ENCODE data around the gene LIMK2.
"Not testable (repeated sequence)": the region's sequence is repeated elsewhere in the genome, so short reads cannot be mapped to it uniquely, and the experiment has no call there.

LIMK2 gene

DNA sequence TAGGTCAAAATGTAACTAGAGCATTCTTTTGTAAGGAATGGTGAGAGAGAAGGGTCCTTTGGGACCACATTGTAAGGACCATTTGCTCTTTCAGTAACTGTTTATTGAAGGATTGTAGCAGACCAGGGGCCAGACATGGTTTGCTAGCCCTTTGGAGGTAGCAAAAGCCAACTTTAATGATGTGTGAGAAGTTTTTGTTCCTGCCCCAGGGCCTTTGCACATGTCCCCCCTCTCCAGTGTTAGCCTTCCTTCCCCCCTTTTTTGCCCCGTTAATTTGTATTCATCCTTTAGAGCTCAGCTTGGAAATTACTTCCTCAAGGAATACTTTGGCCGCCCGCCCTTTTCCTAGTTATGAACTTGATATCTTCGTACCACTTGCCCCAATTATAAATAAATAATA lies 9.0 kb downstream of the LIMK2 start:
- TF ChIP-seq, protein P1, sequence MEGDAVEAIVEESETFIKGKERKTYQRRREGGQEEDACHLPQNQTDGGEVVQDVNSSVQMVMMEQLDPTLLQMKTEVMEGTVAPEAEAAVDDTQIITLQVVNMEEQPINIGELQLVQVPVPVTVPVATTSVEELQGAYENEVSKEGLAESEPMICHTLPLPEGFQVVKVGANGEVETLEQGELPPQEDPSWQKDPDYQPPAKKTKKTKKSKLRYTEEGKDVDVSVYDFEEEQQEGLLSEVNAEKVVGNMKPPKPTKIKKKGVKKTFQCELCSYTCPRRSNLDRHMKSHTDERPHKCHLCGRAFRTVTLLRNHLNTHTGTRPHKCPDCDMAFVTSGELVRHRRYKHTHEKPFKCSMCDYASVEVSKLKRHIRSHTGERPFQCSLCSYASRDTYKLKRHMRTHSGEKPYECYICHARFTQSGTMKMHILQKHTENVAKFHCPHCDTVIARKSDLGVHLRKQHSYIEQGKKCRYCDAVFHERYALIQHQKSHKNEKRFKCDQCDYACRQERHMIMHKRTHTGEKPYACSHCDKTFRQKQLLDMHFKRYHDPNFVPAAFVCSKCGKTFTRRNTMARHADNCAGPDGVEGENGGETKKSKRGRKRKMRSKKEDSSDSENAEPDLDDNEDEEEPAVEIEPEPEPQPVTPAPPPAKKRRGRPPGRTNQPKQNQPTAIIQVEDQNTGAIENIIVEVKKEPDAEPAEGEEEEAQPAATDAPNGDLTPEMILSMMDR (conservative IDR thresholded peaks at IDR 0.05; ENCODE audit: low read length), result no peak
- no peak for DNase-seq (ENCODE audit: low read depth)
- no peak overlapping the region for H3K4me3 ChIP-seq (ENCODE audit: low read length)

DNA sequence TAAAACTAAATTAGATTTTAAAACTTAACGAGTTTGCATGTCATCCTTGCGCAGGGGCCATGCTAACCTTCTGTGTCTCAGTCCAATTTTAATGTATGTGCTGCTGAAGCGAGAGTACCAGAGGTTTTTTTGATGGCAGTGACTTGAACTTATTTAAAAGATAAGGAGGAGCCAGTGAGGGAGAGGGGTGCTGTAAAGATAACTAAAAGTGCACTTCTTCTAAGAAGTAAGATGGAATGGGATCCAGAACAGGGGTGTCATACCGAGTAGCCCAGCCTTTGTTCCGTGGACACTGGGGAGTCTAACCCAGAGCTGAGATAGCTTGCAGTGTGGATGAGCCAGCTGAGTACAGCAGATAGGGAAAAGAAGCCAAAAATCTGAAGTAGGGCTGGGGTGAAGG lies 10.6 kb downstream of the LIMK2 start:
- no peak overlapping the region for H3K4me3 ChIP-seq (ENCODE audit: low read length)
- TF ChIP-seq, protein P1 (conservative IDR thresholded peaks at IDR 0.05; ENCODE audit: low read length), result no peak
- no peak for DNase-seq (ENCODE audit: low read depth)

DNA sequence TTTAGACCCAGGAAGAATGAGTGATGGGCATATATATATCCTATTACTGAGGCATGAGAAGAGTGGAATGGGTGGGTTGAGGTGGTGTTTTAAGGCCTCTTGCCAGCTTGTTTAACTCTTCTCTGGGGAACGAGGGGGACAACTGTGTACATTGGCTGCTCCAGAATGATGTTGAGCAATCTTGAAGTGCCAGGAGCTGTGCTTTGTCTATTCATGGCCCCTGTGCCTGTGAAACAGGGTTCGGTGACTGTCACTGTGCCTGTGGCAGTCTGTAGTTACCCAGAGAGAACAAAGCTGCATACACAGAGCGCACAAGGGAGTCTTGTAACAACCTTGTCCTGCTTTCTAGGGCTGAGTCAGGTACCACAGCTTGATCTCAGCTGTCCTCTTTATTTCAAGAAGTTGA lies 11.7 kb downstream of the LIMK2 start:
- TF ChIP-seq, protein P1 (conservative IDR thresholded peaks at IDR 0.05; ENCODE audit: low read length), result no peak
- H3K4me3 ChIP-seq (ENCODE audit: low read length), result no peak overlapping the region
- DNase-seq (ENCODE audit: low read depth), result no peak

DNA sequence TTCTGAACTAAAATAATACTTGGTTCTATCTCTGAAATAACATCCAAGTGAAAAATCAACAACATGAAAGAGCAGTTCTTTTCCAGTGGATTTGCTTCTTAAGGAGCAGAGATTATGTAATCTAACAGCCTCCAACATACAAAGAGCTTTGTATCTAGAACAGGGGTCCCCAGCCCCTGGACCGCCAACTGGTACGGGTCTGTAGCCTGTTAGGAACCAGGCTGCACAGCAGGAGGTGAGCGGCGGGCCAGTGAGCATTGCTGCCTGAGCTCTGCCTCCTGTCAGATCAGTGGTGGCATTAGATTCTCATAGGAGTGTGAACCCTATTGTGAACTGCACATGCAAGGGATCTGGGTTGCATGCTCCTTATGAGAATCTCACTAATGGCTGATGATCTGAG lies 12.6 kb downstream of the LIMK2 start:
- DNase-seq (ENCODE audit: low read depth); H3K4me3 ChIP-seq (ENCODE audit: low read length): not testable (repeated sequence)

DNA sequence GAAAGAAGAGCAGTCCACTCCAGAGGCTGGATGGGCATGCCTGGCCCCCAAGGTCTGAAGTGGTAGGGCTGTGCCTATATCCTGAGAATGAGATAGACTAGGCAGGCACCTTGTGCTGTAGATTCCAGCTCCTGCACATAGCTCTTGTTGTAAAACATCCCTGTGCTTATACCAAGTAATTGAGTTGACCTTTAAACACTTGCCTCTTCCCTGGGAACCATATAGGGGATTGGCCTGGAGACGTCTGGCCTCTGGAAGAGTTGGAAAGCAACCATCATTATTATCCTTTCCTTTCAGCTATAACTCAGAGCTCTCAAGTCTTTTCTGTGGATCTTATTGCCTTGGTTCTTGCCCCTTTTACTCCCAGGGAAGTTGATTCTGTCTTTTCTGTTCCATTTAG lies 15.1 kb downstream of the LIMK2 start:
- DNase-seq (ENCODE audit: low read depth), result no peak
- TF ChIP-seq, protein P1 (conservative IDR thresholded peaks at IDR 0.05; ENCODE audit: low read length), result no peak
- H3K4me3 ChIP-seq (ENCODE audit: low read length), result no peak overlapping the region

DNA sequence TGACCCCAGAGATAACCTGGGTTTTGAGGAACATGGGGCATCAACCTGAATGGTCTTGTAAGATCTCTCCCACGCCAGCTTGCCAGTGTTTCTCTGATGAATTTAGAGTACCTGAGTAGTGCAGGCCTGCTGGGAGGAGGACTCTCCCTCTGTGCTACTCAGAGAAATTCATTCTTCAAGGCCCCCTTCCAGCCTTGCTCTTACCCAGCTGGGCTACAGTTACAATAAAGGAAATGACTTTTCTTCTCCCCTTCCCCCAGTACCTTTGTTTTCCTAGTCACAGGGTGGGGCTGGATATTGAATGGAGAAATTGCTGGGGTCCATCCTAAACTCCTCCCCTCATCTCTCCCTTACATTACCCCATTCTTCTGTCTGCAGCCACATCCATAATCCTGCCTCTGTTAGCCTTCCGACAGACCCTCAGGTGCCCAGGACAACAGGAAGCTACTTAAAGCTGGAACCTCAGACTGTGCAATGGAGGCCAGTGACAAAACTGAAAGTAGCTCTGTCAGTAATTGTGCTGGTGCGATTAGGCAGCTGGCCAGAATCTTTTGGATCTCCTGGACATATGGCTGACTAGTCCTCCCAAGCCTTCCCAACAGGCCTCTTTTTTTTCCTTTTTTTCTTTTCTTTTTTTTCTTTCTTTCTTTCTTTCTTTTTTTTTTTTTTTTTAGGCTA lies 17.4 kb downstream of the LIMK2 start:
- DNase-seq (ENCODE audit: low read depth), result peak; percentile 55
- TF ChIP-seq, protein P1 (conservative IDR thresholded peaks at IDR 0.05; ENCODE audit: low read length), result no peak
- H3K4me3 ChIP-seq (ENCODE audit: low read length), result no peak overlapping the region

DNA sequence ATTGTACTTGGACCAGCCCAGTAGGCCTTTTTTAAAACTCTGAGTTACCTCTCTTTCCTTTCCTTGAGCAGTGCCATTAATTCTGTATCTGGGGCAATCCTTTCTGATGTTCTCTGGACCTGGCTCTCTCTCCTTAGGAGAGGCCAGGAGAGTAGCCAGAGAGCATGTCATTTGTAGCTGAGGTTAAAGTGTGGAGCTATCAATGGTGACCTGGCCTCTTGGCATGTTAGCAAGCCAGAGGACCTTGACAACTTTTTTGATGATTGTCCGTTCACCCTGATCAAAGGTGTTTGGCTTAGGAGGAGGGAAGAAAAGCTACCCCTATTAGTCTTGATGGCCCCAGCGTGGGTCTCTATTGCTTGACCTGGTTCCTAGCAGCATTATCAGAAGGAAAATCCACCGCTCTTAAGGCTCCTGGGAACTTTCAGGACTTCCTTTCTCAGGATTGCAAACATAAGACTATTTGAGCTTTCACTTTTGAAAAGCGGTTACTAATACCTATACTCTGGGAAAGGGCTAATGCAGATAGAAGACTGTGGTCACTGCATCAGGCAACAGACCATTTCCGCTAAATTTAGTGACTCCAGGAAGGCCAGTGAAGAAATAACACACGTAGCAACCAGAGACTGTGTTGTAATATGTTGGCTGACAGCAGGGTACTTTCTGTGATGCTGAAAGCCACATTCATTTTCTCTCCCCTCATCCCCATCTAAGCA lies 18.2 kb downstream of the LIMK2 start:
- DNase-seq (ENCODE audit: low read depth), result peak; percentile 51
- H3K4me3 ChIP-seq (ENCODE audit: low read length), result no peak overlapping the region
- TF ChIP-seq, protein P1 (conservative IDR thresholded peaks at IDR 0.05; ENCODE audit: low read length), result no peak
